ENCODE results near the gene AATK. TPM values are rescaled to one million over a fixed set of nuclear protein-coding genes. Genes with fewer than 3 reads are reported as not detected.
"Not testable (repeated sequence)": the region's sequence is repeated elsewhere in the genome, so short reads cannot be mapped to it uniquely, and the experiment has no call there.

AATK gene
- total and polyA plus RNA-seq, 4 donors, result 2.9 to 15.1 (median 9.1) TPM

DNA sequence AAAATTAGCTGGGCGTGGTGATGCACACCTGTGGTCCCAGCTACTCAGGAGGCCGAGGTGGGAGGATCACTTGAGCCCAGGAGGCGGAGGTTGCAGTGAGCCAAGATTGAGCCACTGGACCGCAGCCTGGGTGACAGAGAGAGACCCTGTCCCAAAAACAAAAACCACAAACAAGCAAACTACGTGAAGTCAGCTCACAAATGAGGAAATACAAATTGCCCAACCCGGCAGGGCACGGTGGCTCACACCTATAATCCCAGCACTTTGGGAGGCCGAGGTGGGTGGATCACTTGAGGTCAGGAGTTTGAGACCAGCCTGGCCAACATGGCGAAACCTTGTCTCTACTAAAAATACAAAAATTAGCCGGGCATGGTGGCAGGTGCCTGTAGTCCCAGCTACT lies 19.8 kb downstream of the AATK start:
- H3K27ac ChIP-seq (ENCODE audit: low read depth in 1 of 2, low read length in 2 of 2); DNase-seq; H3K36me3 ChIP-seq (ENCODE audit: control insufficient read depth in 1 of 2, insufficient read depth in 2 of 2, low read length in 1 of 2); H3K4me3 ChIP-seq (ENCODE audit: low read length in 2 of 2); intact Hi-C loops (cut with DNase I); H3K4me1 ChIP-seq (ENCODE audit: control insufficient read depth in 1 of 2, insufficient read depth in 2 of 2, low read length in 2 of 2); H3K9me3 ChIP-seq (ENCODE audit: control insufficient read depth, low read length); H3K27me3 ChIP-seq (ENCODE audit: control insufficient read depth in 1 of 2, insufficient read depth in 2 of 2, low read length in 1 of 2); ATAC-seq (ENCODE audit: low FRiP score): not testable (repeated sequence)
- 82 to 87% methylated on average over 10 of the region's 10 CpGs for WGBS, 2 donors

DNA sequence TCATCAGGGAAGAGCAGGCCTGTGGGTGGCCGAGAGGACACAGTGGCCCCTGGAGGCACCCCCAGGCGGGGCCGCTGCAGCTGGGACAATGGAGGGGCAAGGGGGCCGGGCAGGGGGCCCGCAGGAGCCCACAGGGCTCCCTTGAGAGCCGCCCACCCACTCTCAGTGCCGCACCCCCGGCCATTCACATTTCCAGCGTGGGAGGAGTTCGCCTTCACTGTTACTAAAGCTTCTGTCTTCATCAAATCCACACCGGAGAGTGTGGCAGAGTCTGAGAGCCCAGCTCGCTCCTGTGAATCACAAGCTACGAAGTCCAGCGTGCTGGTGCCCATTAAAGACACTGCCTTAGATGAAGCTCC lies 21.6 kb downstream of the AATK start:
- intact Hi-C loops (cut with DNase I), result no loop called here
- Histone ChIP-seq H3K9me3 (ENCODE audit: control insufficient read depth, low read length) (no peaks in the 10 kb centered on the region), H3K4me3 (ENCODE audit: low read length in 2 of 2) (no peak overlapping the region), H3K27ac (ENCODE audit: low read depth in 1 of 2, low read length in 2 of 2) (no peak overlapping the region), H3K4me1 (ENCODE audit: control insufficient read depth in 1 of 2, insufficient read depth in 2 of 2, low read length in 2 of 2) (no peaks in the 10 kb centered on the region), H3K36me3 (ENCODE audit: control insufficient read depth in 1 of 2, insufficient read depth in 2 of 2, low read length in 1 of 2) (no peaks in the 10 kb centered on the region), H3K27me3 (ENCODE audit: control insufficient read depth in 1 of 2, insufficient read depth in 2 of 2, low read length in 1 of 2) (no peaks in the 10 kb centered on the region)
- 91 to 92% methylated on average over 14 of the region's 14 CpGs for WGBS, 2 donors
- ATAC-seq (ENCODE audit: low FRiP score) (no peak), DNase-seq (no peak)

DNA sequence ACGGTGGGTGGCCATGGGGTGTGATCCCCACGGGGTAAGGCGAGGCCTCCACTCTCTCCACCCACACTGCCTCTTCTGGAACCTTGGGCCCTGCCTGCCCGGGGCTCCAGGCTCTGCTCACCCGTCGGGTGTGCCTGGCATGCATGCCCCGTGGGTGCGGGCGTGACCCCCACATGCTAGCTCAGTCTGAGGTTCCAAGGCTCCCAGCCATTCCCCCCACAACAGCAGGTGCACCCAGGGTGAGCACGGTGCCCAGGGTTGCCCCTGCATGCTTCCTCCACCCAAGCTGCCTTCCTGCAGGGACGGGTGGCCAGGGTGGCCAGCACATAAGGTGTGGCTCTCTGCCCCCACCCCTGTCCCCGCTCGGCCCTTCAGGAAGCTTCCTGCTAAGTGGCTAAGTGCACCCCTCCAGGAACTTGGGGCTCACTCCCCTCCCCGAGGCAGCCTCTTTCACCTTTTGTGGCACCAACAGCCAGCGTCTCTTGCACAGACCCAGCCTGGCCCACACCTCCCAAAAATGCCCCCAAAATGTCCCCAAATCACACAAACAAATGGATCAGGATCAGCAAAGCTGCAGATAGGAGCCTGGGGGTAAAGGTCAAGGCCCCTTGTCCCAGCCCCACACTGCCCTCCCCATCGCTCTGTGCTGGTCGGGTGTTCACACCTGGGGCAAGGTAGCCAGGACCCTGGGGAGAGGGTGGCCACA lies 22.2 kb downstream of the AATK start:
- Histone ChIP-seq H3K4me1 (ENCODE audit: control insufficient read depth in 1 of 2, insufficient read depth in 2 of 2, low read length in 2 of 2) (no peaks in the 10 kb centered on the region), H3K27ac (ENCODE audit: low read depth in 1 of 2, low read length in 2 of 2) (no peak overlapping the region), H3K36me3 (ENCODE audit: control insufficient read depth in 1 of 2, insufficient read depth in 2 of 2, low read length in 1 of 2) (no peaks in the 10 kb centered on the region), H3K4me3 (ENCODE audit: low read length in 2 of 2) (no peak overlapping the region), H3K27me3 (ENCODE audit: control insufficient read depth in 1 of 2, insufficient read depth in 2 of 2, low read length in 1 of 2) (no peaks in the 10 kb centered on the region), H3K9me3 (ENCODE audit: control insufficient read depth, low read length) (no peaks in the 10 kb centered on the region)
- no peak for DNase-seq
- ATAC-seq (ENCODE audit: low FRiP score), result no peak
- intact Hi-C loops (cut with DNase I), result no loop called here
- WGBS, 2 donors, result 90 to 91% methylated on average over 17 of the region's 17 CpGs

DNA sequence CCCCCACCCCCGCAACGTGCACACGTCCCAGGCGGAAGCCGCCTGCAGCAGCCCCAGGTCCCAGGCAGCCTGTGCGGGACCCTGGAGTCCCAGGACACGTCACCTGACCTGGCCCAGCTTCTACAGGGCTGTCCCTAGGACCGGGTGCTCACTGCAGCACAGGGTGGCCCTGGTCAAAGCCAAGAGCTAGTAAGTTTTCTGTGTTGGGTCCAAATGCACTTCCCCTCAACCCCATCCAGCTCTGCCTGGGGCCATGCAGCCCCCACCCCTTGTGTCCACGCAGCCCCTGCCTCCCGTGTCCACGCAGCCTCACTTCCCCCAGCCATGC lies 22.9 kb downstream of the AATK start:
- H3K27me3 ChIP-seq (ENCODE audit: control insufficient read depth in 1 of 2, insufficient read depth in 2 of 2, low read length in 1 of 2), result no peaks in the 10 kb centered on the region
- DNase-seq, result no peak
- 65 to 72% methylated on average over 11 of the region's 11 CpGs for WGBS, 2 donors
- H3K9me3 ChIP-seq (ENCODE audit: control insufficient read depth, low read length), result no peaks in the 10 kb centered on the region
- intact Hi-C loops (cut with DNase I), result no loop called here
- no peaks in the 10 kb centered on the region for H3K36me3 ChIP-seq (ENCODE audit: control insufficient read depth in 1 of 2, insufficient read depth in 2 of 2, low read length in 1 of 2)
- no peaks in the 10 kb centered on the region for H3K4me1 ChIP-seq (ENCODE audit: control insufficient read depth in 1 of 2, insufficient read depth in 2 of 2, low read length in 2 of 2)
- no peak overlapping the region for H3K4me3 ChIP-seq (ENCODE audit: low read length in 2 of 2)
- no peak overlapping the region for H3K27ac ChIP-seq (ENCODE audit: low read depth in 1 of 2, low read length in 2 of 2)
- peak; percentile 29 for ATAC-seq (ENCODE audit: low FRiP score)

DNA sequence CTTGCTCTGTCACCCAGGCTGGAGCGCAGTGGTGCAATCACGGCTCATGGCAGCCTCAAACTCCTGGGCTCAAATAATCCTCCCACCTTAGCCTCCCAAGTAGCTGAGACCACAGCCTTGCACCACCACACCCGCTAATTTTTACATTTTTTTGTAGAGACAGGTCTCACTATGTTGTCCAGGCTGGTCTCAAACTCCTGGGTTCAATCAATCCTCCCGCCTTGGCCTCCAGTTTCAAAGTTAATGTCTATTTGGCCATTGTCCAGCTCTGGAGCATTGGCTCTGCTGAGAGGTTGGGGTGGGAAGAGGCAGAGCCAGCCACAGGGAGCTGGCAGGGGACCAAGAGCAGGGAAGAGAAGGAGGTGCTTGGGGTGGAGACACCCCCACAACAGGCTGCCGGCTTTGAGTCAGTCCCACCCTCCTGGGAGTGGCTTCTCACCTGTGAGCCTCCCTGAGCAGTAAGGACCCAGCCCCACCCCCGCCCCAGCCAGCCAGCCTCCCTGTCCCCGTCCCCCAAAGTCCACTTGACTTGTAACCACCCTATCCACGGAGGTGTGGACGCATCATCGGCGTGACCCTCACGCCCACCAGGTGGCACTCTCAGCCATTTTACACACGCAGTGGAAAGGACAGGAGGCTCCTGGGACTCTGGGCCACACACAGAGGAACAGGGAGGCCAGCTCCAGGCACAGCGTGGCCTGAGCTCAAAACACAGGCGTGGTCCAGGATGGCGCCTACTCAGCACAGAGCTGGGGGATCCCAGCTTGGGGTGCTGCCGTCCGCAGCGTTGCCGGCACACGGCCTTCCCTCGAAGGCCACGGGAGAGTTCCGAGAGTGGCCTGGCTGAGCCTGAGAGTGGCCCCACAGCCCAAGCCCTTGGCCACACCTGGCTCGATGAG lies 23.5 kb downstream of the AATK start:
- H3K27ac ChIP-seq (ENCODE audit: low read depth in 1 of 2, low read length in 2 of 2), result no peak overlapping the region
- no peaks in the 10 kb centered on the region for H3K36me3 ChIP-seq (ENCODE audit: control insufficient read depth in 1 of 2, insufficient read depth in 2 of 2, low read length in 1 of 2)
- no peak overlapping the region for H3K4me3 ChIP-seq (ENCODE audit: low read length in 2 of 2)
- no peaks in the 10 kb centered on the region for H3K4me1 ChIP-seq (ENCODE audit: control insufficient read depth in 1 of 2, insufficient read depth in 2 of 2, low read length in 2 of 2)
- intact Hi-C loops (cut with DNase I), result loop anchor here (1.0 kb wide), 2 partner anchors 97 to 99 kb away; partner anchors contain the start of genes NDUFAF8 (in 1 of the 2) and TEPSIN (in 1 of the 2)
- DNase-seq, result peak; percentile 88 to 94
- peak; percentile 88 for ATAC-seq (ENCODE audit: low FRiP score)
- H3K9me3 ChIP-seq (ENCODE audit: control insufficient read depth, low read length), result no peaks in the 10 kb centered on the region
- H3K27me3 ChIP-seq (ENCODE audit: control insufficient read depth in 1 of 2, insufficient read depth in 2 of 2, low read length in 1 of 2), result no peaks in the 10 kb centered on the region
- 33 to 40% methylated on average over 24 to 25 of the region's 25 CpGs for WGBS, 2 donors

DNA sequence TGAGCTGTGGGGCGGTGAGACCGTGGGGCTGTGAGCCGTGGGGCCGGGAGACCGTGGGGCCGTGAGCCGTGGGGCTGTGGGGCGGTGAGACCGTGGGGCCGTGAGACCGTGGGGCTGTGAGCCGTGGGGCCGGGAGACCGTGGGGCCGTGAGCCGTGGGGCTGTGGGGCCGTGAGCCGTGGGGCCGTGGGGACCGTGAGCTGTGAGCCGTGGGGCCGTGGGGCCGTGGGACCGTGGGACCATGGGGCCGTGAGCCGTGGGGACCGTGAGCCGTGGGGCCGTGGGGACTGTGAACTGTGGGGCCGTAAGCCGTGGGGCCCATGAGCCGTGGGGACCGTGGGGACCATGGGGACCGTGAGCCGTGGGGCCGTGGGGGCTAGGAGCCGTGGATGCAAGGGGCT lies 25.3 kb downstream of the AATK start:
- ATAC-seq (ENCODE audit: low FRiP score) (no peak), DNase-seq (no peak)
- Histone ChIP-seq H3K4me3 (ENCODE audit: low read length in 2 of 2) (no peak overlapping the region), H3K9me3 (ENCODE audit: control insufficient read depth, low read length) (no peaks in the 10 kb centered on the region), H3K4me1 (ENCODE audit: control insufficient read depth in 1 of 2, insufficient read depth in 2 of 2, low read length in 2 of 2) (no peaks in the 10 kb centered on the region), H3K27me3 (ENCODE audit: control insufficient read depth in 1 of 2, insufficient read depth in 2 of 2, low read length in 1 of 2) (no peaks in the 10 kb centered on the region), H3K27ac (ENCODE audit: low read depth in 1 of 2, low read length in 2 of 2) (no peak overlapping the region), H3K36me3 (ENCODE audit: control insufficient read depth in 1 of 2, insufficient read depth in 2 of 2, low read length in 1 of 2) (no peaks in the 10 kb centered on the region)
- intact Hi-C loops (cut with DNase I), result no loop called here
- 95 to 98% methylated on average over 35 to 37 of the region's 37 CpGs for WGBS, 2 donors

DNA sequence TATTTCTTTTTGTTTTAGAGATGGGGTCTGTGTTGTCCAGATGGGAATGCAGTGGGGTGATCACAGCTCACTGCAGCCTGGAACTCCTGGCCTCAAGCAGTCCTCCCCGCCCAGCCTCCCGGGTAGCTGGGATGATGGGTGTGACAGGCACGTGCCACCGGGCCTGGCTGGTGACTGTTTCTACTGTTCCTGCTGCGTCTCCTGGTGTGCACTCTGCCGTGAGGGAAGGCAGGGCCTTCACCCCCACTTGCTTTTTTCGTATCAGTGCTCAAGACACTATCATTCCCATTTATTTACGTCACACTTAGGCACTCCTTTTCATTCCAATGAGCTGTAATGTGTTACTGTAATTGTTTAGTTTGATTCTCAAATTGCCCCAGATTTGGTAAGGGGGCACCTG lies 26.0 kb downstream of the AATK start:
- no peak for DNase-seq
- Histone ChIP-seq H3K4me1 (ENCODE audit: control insufficient read depth in 1 of 2, insufficient read depth in 2 of 2, low read length in 2 of 2) (no peaks in the 10 kb centered on the region), H3K27me3 (ENCODE audit: control insufficient read depth in 1 of 2, insufficient read depth in 2 of 2, low read length in 1 of 2) (no peaks in the 10 kb centered on the region), H3K27ac (ENCODE audit: low read depth in 1 of 2, low read length in 2 of 2) (no peak overlapping the region), H3K4me3 (ENCODE audit: low read length in 2 of 2) (no peak overlapping the region), H3K36me3 (ENCODE audit: control insufficient read depth in 1 of 2, insufficient read depth in 2 of 2, low read length in 1 of 2) (no peaks in the 10 kb centered on the region), H3K9me3 (ENCODE audit: control insufficient read depth, low read length) (no peaks in the 10 kb centered on the region)
- ATAC-seq (ENCODE audit: low FRiP score), result no peak
- 80 to 86% methylated on average over 8 of the region's 8 CpGs for WGBS, 2 donors
- intact Hi-C loops (cut with DNase I), result no loop called here

DNA sequence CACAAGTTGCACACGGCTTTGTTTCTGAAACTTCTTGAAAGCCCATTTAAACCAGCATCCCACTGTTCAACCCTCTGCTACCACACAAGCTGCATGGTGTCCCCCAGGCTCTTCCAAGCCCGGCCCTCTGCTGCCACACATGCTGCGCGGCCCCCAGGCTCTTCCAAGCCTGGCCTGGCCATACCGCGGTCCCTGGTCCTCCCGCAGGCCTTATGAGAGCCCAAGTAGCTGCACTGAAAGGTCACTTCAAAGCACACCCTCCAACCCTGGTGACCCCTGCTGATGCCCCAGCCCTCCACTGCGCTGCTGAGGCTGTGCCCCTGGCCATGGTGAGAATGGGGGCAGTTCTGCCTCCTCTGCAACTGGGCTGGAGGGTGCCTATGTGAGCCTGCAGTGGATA lies 26.6 kb downstream of the AATK start:
- H3K27ac ChIP-seq (ENCODE audit: low read depth in 1 of 2, low read length in 2 of 2), result no peak overlapping the region
- H3K4me3 ChIP-seq (ENCODE audit: low read length in 2 of 2), result no peak overlapping the region
- no peaks in the 10 kb centered on the region for H3K4me1 ChIP-seq (ENCODE audit: control insufficient read depth in 1 of 2, insufficient read depth in 2 of 2, low read length in 2 of 2)
- no peaks in the 10 kb centered on the region for H3K9me3 ChIP-seq (ENCODE audit: control insufficient read depth, low read length)
- ATAC-seq (ENCODE audit: low FRiP score) (no peak), DNase-seq (no peak)
- no peaks in the 10 kb centered on the region for H3K36me3 ChIP-seq (ENCODE audit: control insufficient read depth in 1 of 2, insufficient read depth in 2 of 2, low read length in 1 of 2)
- WGBS, 2 donors, result 93 to 94% methylated on average over 8 of the region's 8 CpGs
- H3K27me3 ChIP-seq (ENCODE audit: control insufficient read depth in 1 of 2, insufficient read depth in 2 of 2, low read length in 1 of 2), result no peaks in the 10 kb centered on the region
- intact Hi-C loops (cut with DNase I), result no loop called here

DNA sequence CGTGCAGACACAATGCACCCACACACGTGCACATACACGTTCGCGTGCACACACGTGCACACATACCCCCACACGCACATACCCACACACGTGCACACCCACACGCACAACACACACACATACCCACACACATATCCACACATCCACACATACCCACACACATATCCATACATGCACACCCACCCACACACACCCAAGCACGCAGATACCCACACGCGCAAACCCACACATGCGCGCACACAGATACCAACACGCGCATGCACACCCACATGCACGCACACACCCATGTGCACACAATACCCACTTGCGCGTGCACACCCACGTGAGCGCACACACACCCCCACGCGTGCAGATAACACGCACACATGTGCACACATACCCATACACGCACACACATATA lies 27.5 kb downstream of the AATK start:
- Histone ChIP-seq H3K36me3 (ENCODE audit: control insufficient read depth in 1 of 2, insufficient read depth in 2 of 2, low read length in 1 of 2) (no peaks in the 10 kb centered on the region), H3K27me3 (ENCODE audit: control insufficient read depth in 1 of 2, insufficient read depth in 2 of 2, low read length in 1 of 2) (no peaks in the 10 kb centered on the region), H3K27ac (ENCODE audit: low read depth in 1 of 2, low read length in 2 of 2) (no peak overlapping the region), H3K4me1 (ENCODE audit: control insufficient read depth in 1 of 2, insufficient read depth in 2 of 2, low read length in 2 of 2) (no peaks in the 10 kb centered on the region), H3K4me3 (ENCODE audit: low read length in 2 of 2) (no peak overlapping the region), H3K9me3 (ENCODE audit: control insufficient read depth, low read length) (no peaks in the 10 kb centered on the region)
- 93 to 96% methylated on average over 25 of the region's 25 CpGs for WGBS, 2 donors
- intact Hi-C loops (cut with DNase I), result no loop called here
- no peak for ATAC-seq (ENCODE audit: low FRiP score)
- DNase-seq, result no peak

Measured in aorta (tissue), 5 donors.